Stimulated activated CD8-positive, alpha-beta memory T cell treated with anti-CD3 and anti-CD28 coated beads, Interleukin-7, amount 100 ng/mL, for 48 hours (primary cell): ENCODE measurements around the gene STXBP4.
"Not testable (repeated sequence)": the region's sequence is repeated elsewhere in the genome, so short reads cannot be mapped to it uniquely, and the experiment has no call there.

ENCODE experiments used
- DNase-seq, 2 donors: peaks; one replicate each; pipeline ENCODE4 v3.0.0-alpha.2; 2020; ENCODE audit warnings: low read depth in 1 of 2; ENCODE audit errors: extremely low read depth in 1 of 2

Gene STXBP4

GRCh38 chr17:55038291-55038690 lies 69.7 kb downstream of the STXBP4 start:
- DNase-seq: no peak

DNA sequence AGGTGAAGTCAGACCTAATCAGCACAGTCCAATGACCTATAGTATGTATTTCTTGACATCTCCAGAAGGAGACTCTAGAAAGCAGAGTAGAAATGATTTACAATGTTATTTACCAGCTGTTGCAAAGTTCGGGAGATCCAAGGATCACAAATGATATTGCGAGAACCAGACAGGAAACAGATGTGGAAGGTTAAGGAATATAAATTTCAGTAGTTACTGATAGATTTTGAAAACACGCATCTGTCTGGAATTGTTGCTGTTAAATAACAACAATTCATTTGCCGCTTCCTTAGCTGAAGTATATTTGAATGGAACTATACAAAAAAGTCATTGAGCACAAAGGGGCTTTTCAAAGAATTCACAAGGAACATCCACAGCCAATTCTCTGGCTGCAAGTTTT lies 72.0 kb downstream of the STXBP4 start:
- no peak for DNase-seq

- DNase-seq: no peak
These were observed 85.3 kb downstream of the STXBP4 start for GRCh38 chr17:55053855-55054254.

- no peak for DNase-seq
These were observed 85.9 kb downstream of the STXBP4 start for GRCh38 chr17:55054429-55054828.

GRCh38 chr17:55056526-55056925 lies 88.0 kb downstream of the STXBP4 start:
- DNase-seq: no peak

DNA sequence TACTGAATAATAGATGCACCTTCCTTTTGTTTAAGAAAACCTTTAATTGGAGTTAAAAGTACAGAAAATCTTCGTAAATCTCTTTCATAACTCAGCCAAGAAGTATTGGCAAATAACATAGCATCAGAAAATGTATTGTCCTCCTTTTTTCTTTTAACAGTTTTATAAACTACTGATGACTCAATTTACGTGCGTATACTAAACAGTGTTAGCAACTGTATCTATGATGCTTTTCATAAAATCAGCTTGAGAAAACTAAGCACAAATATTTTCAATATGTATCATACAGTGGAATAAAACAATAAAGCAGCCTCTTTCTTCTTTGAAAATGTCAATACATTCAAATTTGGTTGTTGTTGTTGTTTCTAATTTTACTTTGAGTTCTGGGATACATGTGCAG lies 88.6 kb downstream of the STXBP4 start:
- DNase-seq: no peak

GRCh38 chr17:55059724-55060123 lies 91.2 kb downstream of the STXBP4 start:
- no peak for DNase-seq

GRCh38 chr17:55062921-55063320 lies 94.4 kb downstream of the STXBP4 start:
- no peak for DNase-seq

DNA sequence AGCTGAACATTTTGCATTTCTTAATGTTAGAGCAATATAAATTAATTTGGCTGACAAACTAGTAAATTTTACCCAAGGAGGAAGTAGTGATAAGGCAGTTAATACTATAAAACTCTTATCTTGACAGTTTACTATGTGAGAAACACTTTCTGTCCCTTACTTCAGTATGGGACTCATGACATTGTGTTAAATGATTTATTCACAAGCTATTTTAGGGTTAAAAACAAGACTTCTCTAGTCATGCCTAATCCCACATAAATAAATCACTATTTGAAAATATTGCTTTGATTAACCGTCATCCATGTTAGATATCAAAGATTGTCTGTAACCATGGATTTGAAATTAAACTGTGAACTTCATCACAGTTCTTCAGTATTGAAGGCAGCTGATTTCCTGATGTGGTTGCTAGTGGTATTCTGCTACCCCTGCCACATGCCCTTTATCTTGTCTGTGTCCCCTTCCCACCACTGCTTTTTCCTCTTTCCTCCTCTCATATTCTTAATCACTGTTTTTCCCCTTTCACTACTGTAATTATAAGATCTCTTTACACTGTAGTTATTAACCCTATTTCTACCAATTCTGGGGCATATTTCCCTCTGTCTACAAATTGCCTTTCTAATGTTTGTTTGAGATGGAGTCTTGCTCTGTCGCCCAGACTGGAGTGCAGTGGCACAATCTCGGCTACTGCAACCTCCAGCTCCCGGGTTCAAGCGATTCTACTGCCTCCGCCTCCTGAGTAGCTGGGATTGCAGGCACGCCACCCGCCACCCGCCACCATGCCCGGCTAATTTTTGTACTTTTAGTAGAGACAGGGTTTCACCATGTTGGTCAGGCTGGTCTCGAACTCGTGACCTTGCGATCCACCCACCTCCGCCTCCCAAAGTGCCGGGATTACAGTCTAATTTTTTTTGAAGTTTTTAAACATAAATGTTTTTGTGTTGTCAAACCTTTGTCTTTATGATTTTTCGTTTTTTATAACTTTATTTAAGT lies 95.6 kb downstream of the STXBP4 start:
- no peak for DNase-seq

DNA sequence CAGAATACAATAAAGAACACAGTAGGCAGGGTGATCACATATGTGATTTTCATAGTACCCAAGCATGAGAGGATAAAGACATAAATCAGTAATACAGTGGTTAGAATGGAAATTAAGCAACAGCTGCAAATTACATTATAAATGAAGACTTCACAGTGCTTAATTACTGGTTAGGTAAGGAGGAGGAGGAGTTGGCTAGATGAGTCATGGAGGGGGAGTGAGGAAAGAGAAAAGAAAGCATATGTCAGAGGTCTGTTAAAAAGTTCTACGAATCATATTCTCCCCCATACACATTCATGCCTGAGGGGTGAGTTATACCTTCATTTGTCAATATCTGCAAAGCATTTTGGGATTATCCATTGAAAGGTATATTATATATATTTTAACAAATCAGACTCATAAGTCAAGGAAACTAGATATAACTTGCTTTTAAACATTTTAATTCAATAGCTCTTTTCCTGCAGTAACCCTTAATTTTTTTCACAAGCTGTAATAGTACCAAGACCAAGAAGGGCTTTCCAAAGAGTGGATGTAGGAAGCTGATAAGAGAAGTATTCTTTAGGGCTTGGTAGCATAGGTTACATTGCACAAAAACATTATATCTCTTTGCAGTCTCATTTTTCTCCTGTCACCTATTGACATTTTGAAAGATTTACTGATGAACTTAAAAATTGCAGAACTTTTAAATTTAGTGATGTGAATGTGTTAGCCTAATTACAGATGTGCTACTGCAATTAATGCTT lies 99.3 kb downstream of the STXBP4 start:
- DNase-seq: no peak

DNA sequence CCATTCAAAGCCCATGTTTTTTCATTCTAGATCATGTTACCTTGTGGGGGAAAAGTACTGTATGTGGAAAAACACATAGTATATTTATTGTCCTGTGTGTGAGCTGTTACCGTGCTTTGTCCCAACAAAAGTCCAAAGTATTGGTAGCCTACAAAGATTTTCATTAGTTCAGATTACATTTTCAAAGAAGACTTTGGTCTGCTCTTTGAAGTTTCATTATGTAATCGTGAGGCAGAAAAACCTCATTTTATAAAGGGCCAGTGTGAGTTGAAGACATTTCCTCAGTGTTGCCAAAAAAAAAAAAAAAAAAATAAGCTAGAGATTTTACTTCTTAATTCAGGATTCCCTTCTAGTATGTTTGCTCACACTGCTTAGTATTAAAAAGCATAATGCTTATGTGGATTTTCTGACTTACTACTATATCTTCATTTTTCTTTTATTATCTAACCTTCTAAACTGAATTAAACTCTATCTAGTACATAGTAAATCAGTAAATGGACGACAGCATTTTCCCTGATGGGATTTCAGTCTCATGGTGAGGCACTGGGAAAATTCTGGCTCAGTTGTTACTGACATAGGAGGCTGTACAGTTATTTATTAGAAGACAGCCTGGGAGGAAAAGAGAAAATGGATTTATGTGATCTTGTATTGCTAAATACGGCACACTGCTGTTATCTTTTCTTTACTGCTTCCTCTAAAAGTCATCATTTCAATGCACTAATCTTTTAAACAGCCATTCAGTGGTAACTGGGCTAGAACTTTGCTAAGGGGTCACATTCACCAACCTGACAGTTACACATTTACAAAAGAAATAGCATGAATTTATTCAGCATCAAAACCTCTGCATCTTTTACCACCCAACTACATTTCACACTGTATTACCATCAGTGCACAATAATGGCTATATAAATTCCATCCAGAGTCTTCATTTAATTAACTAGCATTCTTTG lies 100.6 kb downstream of the STXBP4 start:
- DNase-seq: no peak

DNA sequence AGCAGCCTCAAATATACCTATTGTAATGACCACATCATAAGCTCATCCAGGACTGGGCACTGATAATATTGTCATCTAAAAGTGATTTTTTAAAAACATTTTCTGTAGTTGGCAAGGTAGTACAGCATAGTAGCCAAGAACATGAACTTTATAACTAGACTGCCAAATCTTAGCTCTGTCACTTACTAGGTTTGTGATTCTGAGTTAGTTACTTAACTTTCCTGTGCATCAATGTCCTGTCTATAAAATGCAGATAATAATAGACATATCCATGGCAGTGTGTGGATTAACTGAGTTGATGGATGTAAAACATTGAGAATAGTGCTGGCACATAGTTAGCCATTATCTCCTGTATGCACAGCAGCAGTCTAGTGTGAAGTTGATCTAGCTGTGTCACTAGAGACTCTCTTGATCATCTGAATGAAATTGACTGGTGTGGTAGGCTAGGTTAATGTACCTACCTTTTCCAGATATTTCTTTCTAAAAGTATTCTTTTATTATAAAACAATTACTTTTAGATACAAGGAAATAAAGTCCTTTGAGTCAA lies 101.5 kb downstream of the STXBP4 start:
- DNase-seq: no peak

- DNase-seq: no peak
These were observed 104.3 kb downstream of the STXBP4 start for GRCh38 chr17:55072898-55073297.

GRCh38 chr17:55073467-55073866 lies 104.9 kb downstream of the STXBP4 start:
- not testable (repeated sequence) for DNase-seq

GRCh38 chr17:55081559-55081958 lies 113.0 kb downstream of the STXBP4 start:
- DNase-seq: no peak

GRCh38 chr17:55086635-55087058 lies 118.1 kb downstream of the STXBP4 start:
- no peak for DNase-seq

GRCh38 chr17:55089256-55089655 lies 120.7 kb downstream of the STXBP4 start:
- no peak for DNase-seq

- DNase-seq: peak; percentile 9 to 24
These were observed 121.5 kb downstream of the STXBP4 start for GRCh38 chr17:55090079-55090492.

GRCh38 chr17:55093353-55093752 lies 124.8 kb downstream of the STXBP4 start:
- DNase-seq: no peak

GRCh38 chr17:55098765-55099164 lies 130.2 kb downstream of the STXBP4 start:
- DNase-seq: no peak
